Effector CD8-positive, alpha-beta T cell (primary cell): ENCODE measurements around the gene ACAP2.
"Not testable (repeated sequence)": the region's sequence is repeated elsewhere in the genome, so short reads cannot be mapped to it uniquely, and the experiment has no call there.

ENCODE experiments used
- DNase-seq: peaks from one replicate; lab custom pipeline; 2025; lab: John Stamatoyannopoulos, UW

ACAP2 gene

DNA sequence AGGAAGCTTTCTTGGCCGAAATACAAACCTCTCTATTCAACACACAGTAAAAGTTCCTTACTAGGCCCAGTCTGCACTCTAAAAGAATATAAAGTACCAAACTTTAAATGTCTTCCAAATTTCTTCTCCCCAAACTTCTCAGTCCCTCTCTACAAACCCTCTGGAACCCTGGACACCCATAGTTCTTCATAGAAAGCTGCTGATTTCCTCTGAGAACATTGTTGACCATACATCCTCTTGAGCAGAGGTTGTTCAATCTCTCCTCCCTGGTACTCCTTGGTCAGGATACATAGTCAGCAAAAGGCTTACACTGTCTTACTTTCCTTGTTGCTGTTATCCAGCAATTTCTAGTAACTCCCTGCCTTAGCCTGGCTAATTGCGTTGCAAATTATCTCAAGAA is 3.1 kb upstream of the ACAP2 start:
- no peak for DNase-seq

DNA sequence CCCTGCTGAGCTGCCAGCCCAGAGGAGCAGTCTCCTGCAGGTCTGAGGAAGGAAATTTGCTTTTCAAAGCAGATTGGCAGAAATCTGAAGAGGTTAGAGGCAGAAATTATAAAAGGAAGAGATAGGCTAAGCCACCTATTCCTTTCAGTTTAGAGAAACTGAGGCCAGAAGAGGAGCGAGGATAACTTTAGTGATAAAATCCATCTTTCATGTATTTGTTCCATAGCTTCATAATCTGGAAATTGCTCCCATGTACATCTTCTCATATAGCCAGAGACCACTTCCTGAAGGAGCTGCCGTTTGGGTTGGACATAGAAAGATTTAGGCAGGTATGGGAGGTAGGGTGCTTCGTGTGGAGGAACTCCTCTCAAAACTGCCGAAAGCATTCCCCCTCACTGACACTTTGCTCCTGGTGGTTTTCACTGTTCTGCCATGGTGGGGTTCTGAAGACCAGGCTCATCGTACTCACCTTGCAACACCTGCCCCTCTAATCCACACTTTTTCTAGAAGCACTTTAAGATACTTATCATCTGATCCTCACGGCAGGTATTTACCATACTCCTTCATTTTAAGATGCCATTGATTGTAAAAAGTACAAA is 670 bp upstream of the ACAP2 start:
- DNase-seq: no peak

DNA sequence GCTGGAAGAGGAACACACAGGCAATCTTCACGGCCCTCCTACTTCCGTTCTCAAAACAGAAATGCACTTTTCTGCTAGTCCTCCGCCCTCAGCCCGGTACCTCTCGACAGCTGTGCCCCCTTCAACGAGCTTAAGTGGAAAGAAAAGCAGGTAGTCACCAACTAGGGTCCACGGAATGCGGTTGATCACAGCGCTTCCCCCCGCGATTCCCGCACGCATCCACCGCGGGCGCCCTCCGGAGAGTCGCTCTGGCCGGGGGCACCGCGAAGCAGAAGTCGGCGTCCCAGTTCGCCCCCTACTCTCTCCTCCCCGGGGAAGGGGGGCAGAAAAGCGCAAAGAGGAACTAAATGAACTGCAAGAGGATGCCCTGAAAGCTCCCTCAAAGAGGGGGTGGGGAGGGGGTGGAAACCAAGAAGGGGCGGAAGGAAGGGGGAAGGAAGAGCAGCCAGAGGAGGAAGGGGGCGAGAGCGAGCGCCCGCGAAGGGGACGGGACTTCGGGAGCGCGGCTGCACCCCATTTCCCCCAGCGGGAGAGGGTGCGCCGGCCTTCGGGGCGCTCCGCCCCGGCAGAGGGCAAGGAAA is 738 bp downstream of the ACAP2 start:
- DNase-seq: peak; percentile 38

DNA sequence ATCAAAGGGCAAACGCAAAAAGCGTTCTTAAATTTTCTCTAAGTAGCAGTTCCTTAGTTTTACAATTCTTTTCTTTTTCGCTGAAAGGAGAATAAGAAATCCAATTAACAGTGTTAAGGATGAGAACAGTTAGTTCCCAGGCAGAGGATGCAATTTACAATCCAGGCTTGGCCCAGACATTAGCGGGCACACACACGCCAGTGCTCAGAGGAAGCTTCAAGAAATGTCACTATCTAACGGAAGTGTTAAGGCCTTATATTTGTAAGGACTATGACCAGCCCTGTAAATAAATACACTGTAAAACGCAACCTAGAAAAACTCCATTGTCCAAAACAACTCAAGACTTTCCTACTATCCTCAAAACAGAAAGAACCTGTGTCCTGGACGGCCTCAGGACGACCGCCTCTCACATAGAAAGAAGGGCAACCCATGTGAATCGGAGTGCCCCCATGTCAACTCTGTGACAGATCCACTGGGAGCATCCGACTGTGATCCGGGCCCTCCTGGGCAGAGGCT is 1.3 kb downstream of the ACAP2 start:
- DNase-seq: no peak

DNA sequence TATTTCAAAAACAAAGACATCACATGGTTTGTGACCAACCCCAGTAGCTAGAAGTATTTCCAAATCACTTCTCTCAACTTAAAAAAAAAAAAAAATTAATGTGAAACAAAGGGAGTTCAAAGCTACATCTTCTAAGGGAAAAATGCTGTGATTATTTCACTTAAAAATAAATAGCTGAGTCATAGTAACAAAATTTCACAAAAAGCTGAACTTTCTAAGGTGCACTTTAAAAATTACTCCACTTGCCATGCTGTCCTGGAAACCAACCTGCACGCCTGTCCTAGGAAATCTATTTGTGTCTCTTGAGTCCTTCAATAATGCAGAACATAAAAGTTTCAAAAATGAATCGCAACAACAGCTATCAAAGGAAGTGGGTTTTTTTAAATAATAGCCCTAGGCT is 1.8 kb downstream of the ACAP2 start:
- DNase-seq: no peak

DNA sequence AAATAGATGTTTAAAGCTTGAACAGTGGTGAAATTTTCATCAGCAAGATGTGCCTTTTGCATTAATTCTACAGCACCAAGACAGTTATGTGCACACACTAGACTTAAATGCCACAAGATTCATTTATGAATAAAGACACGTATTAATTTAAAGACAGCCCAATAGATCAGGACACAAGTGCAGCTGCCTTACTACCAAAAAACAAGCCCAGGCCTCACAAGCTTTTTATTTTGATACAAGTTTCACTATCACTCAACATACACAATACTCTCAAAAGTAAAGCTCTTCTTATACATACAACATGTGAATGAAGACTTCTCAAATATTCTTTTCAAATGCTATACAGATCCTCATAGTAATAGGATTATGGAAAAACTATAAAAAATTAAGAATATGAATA is 2.4 kb downstream of the ACAP2 start:
- DNase-seq: no peak

DNA sequence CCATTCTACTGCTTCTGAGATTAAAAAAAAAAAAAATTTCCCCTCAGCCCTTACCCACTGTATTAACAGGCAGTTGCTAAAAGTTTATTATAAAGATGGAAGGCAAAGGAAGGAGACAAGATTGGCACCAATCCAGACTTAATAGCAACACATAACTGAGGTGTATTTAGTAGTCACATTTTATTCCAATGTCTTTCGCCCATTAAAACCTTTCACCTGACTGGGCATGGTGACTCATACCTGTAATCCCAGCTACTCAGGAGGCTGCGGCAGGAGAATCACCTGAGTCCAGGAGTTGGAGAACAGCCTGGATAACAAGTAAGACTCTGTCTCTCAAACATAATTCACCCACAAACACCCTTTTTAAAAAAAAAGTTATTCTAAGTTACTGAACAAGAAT is 4.4 kb downstream of the ACAP2 start:
- no peak for DNase-seq

DNA sequence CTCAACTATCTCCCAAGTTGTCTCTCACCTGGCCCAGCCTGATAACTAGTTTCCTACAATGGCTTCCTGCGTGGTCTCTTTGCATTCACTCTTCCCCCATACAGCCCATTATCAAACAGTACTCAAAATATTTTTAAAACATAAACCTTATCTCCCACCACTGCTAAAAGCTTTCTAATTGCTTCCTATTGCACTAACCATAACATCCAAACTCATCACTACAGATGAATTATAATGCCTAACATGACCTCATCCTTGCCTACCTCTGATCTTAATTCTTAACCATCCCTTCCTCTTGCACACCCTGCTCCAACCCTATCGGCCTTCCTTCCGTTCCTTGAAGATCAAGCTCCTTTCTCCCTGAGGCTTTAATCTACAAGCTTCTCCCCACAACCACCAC is 17.0 kb downstream of the ACAP2 start:
- DNase-seq: no peak

DNA sequence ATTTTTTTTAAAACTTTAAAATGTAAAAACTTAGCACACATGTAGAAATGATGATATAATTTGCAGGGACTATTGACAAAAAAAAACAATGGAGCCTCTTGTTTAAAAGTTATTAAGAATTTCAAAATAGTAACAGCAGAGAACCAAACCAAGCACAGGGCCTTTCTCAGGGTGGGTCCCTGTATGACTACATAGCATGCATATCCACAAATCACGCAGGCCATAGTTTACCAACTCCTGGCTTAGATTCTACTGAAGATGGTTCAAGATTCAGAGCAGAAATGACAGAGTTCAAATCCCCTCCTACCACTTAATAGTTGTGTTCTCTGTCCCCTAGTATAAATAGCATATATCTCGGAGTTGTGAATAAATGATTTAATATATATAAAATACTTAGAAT is 19.0 kb downstream of the ACAP2 start:
- DNase-seq: no peak

DNA sequence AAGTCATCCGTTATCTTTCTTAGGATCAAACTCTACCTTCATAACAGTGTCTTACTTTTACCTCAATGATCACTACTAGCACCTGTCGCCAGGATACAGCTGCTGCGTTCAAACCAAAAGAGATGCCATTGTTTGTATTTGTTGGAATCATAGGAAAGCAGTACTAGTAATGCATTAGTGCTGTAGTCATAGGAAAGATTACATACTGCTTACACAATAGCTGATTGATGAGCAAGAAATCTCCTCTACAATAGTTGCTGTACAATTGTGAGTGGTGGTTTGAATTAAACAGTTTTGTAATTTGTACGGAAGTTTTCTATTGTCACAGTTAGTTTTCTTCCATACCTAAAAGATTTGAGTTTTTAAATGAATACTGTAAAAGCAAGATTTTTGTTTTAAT is 21.4 kb downstream of the ACAP2 start:
- no peak for DNase-seq

DNA sequence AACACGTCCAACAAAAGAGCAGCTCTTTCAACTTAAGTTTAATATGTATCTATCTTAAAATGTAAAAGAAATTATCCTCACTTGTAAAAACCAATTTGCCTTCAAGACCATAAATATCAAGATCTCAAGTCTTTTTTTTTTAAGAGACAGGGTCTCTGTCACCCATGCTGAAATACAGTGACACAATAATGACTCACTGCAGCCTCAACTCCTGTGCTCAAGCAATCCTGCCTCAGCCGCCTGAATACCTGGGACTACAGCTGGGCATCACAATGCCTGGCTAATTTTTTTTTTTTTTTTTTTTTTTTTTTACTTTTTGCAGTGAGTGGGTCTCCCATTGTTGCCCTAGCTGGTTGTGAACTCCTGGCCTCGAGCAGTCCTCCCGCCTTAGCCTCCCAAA is 26.0 kb downstream of the ACAP2 start:
- no peak for DNase-seq

DNA sequence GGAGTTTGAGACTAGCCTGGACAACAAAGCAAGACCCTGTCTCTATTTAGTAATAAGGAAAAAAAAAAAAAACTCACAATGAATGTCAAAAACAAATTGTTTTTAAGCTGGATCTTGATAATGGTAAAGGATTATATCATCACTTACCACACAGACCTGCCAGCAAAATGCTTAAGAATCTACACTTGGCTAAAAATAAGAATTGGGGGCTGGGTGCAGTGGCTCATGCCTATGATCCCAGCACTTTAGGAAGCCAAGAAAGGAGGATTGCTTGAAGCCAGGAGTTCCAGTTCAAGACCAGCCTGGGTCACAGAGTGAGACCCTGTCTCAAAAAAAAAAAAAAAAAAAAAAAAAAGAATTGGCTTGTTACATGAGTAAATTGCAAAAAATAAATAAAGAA is 31.0 kb downstream of the ACAP2 start:
- DNase-seq: no peak

DNA sequence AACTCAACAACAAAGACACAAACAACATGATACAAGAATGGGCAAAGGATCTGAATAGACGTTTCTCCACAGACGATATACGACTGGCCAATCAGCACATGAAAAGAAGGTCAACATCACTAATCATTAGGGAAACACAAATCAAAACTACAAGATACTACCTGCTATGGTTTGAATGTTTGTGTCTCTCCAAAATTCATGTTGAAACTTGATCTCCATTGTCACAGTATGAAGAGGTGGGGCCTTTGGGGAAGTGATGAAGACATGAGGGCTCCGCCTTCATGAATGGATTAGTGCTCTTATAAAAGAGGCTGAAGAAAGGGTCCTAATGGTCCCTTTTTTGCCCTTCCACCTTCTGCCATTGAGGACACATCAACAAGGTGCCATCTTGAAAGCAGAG is 32.3 kb downstream of the ACAP2 start:
- no peak for DNase-seq

DNA sequence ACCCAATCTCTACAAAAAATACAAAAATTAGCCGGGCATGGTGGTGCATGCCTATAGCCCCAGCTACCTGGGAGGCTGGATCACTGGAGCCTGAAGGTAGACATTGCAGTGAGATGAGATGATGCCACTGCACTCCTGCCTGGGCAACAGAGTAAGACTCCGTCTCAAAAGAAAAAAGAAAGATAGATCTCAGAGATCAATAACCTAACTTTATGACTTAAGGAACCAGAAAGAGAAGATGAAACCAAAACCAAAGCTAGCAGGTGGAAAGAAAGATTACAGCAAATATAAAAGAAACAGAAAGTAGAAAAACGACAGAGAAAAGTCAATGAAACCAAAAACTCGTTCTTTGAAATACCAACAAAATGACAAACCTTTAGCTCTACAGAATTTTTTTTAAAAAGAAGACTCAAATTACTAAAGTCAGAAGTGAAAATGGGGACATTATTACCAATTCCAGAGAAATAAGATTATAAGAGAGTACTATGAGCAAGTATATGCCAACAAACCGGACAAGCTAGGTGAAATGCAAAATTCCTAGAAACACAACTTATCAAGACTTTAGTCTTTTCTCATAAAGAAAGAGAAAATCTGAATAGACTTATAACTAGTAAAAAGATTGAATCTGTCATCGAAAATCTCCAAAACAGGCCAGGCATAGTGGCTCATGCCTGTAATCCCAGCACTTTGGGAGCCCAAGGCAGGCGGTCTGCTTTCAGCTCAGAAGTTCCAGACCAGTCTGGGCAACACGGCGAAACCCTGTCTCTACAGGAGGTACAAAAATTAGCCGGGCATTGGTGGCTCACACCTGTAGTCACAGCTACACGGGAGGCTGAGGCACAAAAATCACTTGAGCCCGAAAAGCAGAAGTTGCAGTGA is 35.0 kb downstream of the ACAP2 start:
- no peak for DNase-seq

DNA sequence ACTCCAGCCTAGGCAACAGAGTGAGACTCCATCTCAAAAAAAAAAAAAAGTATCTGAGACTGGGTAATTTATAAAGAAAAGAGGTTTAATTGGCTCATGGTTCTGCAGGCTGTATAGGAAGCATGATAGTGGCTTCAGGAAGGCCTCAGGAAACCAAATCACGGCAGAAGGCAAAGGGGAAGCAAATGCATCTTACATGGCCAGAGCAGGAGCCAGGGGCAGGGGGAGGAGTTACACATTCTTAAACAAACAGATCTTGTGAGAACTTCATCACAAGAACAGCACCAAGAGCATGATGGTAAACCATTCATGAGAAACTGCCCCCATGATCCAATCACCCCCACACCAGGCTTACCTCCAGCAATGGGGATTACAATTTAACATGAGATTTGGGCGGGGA is 37.2 kb downstream of the ACAP2 start:
- no peak for DNase-seq

DNA sequence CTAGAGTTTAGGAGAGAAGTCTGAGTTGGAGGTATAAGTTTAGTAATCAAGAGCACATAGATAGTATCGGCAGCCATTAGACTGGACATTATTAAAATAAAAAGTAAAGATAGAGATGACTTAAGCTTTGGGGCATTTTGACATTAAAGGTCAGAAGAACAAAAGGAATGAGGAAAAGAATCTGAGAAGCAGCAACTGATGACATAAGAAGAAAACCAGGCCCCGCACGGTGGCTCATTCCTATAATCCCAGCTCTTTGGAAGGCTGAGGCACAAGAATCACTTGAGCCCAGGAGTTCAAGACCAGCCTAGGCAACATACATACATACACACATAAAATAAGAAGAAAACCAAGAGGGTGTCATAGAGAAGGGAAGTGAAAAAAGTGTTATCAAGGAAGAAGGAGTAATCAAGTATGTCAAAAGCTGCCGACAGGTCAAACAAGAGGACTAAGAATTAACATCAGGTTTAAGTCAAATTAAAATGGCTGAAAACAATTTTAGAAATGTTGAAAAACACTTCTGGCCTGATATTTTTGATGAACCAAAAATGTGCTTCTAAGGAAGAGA is 38.9 kb downstream of the ACAP2 start:
- no peak for DNase-seq

DNA sequence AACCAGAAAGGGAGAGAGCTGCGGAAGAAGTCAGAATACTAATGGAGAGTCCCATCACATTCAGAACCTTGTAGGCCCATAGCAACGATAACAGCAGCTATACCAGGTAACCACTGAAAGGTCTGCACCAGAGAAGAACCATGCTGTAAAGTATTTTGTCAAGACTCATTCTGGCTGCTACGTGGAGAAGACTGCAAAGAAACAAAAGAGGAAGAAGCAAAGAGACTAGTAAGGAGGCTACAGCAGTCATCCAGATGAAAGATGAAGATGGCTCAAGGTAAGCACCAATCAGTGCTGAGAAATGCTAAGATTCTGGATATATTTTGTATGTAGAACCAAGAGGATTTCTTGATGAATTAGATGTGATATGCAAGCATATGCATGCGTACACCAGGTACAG is 39.6 kb downstream of the ACAP2 start:
- no peak for DNase-seq

DNA sequence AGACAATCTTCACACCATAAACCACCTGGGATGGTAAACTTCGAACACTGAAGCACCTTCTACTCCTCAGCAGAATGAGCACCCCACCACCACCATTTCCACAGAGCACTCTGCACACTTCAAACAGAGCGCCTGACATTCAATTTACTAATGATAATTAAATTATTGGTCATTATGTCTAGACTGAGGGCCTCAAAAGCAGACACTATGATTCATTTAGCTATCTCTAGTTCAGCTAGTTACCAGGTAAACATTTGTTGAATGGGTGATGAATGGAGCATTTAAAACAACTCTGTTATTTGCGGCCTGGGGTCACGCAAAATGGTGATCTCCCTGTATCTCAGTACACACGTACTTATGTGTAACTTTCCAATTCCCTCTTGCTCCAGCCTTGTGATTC is 40.9 kb downstream of the ACAP2 start:
- DNase-seq: no peak

DNA sequence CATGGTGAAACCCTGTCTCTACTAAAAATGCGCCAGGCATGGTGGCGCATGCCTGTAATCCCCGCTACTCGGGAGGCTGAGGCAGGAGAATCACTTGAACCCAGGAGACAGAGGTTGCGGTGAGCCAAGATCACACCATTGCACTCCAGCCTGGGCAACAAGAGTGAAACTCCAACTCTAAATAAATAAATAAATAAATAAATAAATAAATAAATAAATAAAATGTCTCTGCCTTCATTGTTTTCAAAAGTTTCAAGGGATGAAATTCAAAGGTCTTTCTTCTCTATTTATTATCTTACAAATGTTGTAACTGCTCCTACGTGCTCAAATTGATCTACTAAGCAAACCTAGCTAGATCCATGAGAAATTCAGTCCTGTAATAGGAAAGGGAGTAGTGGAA is 44.4 kb downstream of the ACAP2 start:
- not testable (repeated sequence) for DNase-seq

DNA sequence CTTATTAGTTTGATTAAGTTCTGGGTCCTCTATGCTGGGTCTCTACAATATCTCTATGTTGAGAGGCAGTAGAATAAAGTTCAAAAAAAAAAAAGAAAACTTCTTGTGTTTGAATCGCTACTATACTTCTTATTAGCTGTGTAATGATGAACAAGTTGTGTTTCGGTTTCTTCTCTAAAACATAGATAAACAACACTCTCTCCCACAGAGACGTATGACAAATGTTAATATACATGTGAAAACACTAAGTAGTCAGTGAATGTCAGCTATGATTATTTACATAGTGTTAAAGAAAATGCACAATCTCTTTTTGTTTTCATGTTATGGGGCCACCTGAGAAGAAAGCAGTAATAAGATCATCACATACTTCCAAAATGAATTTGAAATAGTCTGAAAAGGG is 45.3 kb downstream of the ACAP2 start:
- DNase-seq: no peak

DNA sequence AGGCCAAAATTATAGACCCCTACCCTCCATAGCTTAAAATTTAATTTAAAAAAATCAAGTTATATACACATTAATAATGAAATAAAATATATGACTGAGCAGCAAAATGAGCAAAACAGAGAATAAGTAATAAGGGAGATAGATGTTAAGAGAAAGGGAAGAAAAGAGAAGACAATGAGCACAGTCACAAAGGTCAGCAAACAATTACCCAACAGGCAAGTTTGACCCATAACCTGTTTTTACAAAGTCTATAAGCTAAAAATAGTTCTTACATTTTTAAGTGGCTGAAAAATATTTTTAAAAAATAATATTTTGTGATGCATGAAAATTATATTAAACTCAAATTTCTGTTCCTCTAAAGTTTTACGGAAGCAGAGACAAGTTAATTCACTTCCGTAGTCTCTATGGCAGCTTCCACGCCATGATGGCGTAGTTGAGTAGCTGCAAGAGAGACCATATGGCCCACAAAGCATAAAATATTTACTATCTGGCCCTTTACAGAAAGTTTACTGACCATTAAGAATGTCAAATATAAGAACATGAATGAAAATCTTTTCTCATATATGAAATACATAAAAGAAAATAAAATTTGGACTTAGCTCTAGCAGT is 47.5 kb downstream of the ACAP2 start:
- DNase-seq: no peak

DNA sequence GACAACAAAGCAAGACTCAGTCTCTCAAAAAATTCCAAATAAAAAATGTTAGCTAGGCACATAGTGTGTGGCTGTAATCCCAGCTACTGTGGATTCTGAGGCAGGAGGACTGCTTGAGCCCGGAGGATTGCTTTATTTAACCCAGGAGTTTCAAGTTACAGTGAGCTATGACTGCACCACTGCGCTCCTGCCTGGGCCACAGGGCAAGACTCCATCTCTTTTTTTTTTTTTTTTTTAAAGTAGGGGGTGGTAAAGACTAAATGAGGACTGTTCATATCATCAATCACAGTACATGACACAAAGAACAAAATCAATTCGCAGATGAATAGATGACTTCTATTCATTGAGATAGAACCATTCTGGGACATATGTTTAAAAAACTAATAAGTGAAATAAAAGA is 48.1 kb downstream of the ACAP2 start:
- DNase-seq: no peak
